ENCODE measurements around the gene DNAJB8.

Gene DNAJB8

GRCh38 chr3:128420720-128421438, 45.8 kb downstream of the DNAJB8 start:
- no peak for TF ChIP-seq YY1 (IDR thresholded peaks at IDR 0.05; ENCODE audit: low read depth)
- no peak for TF ChIP-seq TAF1 (IDR thresholded peaks at IDR 0.05; ENCODE audit: low read depth)
- TF ChIP-seq EGR1 (IDR thresholded peaks at IDR 0.05) = no peak
- TF ChIP-seq REST (IDR thresholded peaks at IDR 0.05; ENCODE audit: low read depth) = no peak
- TF ChIP-seq FOXM1 (IDR thresholded peaks at IDR 0.05; ENCODE audit: borderline replicate concordance, low read depth) = no peak

DNA sequence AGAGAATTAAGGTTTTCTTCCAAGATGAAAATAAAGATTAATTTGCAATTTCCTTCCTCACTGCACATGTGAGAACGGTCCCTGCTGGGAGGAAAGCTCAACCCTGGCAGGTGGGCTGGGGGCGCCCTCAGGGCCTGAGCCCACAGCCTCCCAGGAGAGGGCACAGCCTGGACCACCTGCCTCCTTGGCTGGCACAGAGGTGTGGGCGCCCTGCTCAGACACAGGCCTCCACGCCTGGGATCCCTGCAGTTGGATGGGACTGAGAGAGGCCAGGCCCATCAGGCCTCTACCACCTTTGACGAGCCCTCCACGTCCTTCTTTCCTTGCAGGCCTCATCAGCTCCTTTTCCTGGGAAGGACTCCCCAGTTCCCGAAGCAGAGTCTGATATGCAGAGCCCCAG, 46.4 kb downstream of the DNAJB8 start:
- no peak for TF ChIP-seq TEAD4 (IDR thresholded peaks at IDR 0.05)
- no peak for TF ChIP-seq RAD21 (IDR thresholded peaks at IDR 0.05; ENCODE audit: low read depth)
- no peak for TF ChIP-seq REST (IDR thresholded peaks at IDR 0.05; ENCODE audit: low read depth)
- no peak for TF ChIP-seq TCF12 (IDR thresholded peaks at IDR 0.05; ENCODE audit: low read depth)
- no peak for TF ChIP-seq NFIC (IDR thresholded peaks at IDR 0.05)
- no peak for TF ChIP-seq EP300 (IDR thresholded peaks at IDR 0.05; ENCODE audit: borderline replicate concordance)
- TF ChIP-seq YY1 (IDR thresholded peaks at IDR 0.05; ENCODE audit: low read depth) = no peak
- TF ChIP-seq CEBPB (IDR thresholded peaks at IDR 0.05) = no peak
- no peak for TF ChIP-seq ZBTB7A (IDR thresholded peaks at IDR 0.05; ENCODE audit: low read depth)
- TF ChIP-seq TAF1 (IDR thresholded peaks at IDR 0.05; ENCODE audit: low read depth) = no peak
- no peak for TF ChIP-seq EGR1 (IDR thresholded peaks at IDR 0.05)
- TF ChIP-seq, protein P1, sequence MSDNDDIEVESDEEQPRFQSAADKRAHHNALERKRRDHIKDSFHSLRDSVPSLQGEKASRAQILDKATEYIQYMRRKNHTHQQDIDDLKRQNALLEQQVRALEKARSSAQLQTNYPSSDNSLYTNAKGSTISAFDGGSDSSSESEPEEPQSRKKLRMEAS (IDR thresholded peaks at IDR 0.05) = no peak

DNA sequence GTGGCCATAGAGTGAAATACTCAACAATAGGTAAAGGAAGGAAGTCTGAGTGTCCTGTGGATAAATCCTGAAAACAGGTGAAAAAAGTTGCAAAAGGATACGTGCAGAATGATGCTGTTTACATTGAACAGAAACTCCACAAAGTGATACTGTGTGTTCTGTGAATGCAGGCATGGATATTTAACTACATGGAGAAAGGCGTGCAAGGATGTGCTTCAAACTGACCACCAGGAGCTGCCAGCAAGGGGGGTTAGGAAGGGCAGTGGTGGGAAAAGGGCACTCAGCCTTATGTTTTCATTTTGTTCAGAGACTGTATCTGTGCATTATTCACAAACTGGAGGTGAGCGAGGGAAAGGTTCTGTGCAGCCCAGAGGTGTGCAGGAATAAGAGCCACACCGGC, 47.4 kb downstream of the DNAJB8 start:
- TF ChIP-seq RAD21 (IDR thresholded peaks at IDR 0.05; ENCODE audit: low read depth) = no peak
- TF ChIP-seq TEAD4 (IDR thresholded peaks at IDR 0.05) = no peak
- no peak for TF ChIP-seq CEBPB (IDR thresholded peaks at IDR 0.05)
- TF ChIP-seq REST (IDR thresholded peaks at IDR 0.05; ENCODE audit: low read depth) = no peak
- no peak for TF ChIP-seq FOXM1 (IDR thresholded peaks at IDR 0.05; ENCODE audit: borderline replicate concordance, low read depth)
- no peak for TF ChIP-seq CREB1 (IDR thresholded peaks at IDR 0.05; ENCODE audit: low read depth)
- TF ChIP-seq TAF1 (IDR thresholded peaks at IDR 0.05; ENCODE audit: low read depth) = no peak
- TF ChIP-seq NFIC (IDR thresholded peaks at IDR 0.05) = no peak
- no peak for TF ChIP-seq EGR1 (IDR thresholded peaks at IDR 0.05)
- no peak for TF ChIP-seq TCF12 (IDR thresholded peaks at IDR 0.05; ENCODE audit: low read depth)
- TF ChIP-seq, protein P1 (IDR thresholded peaks at IDR 0.05) = no peak
- no peak for TF ChIP-seq ZBTB7A (IDR thresholded peaks at IDR 0.05; ENCODE audit: low read depth)
- TF ChIP-seq, protein P2, sequence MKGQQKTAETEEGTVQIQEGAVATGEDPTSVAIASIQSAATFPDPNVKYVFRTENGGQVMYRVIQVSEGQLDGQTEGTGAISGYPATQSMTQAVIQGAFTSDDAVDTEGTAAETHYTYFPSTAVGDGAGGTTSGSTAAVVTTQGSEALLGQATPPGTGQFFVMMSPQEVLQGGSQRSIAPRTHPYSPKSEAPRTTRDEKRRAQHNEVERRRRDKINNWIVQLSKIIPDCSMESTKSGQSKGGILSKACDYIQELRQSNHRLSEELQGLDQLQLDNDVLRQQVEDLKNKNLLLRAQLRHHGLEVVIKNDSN (IDR thresholded peaks at IDR 0.05) = no peak
- no peak for TF ChIP-seq YY1 (IDR thresholded peaks at IDR 0.05; ENCODE audit: low read depth)
- no peak for TF ChIP-seq EP300 (IDR thresholded peaks at IDR 0.05; ENCODE audit: borderline replicate concordance)

- TF ChIP-seq RAD21 (IDR thresholded peaks at IDR 0.05; ENCODE audit: low read depth) (no peak), CEBPB (IDR thresholded peaks at IDR 0.05) (no peak), NFIC (IDR thresholded peaks at IDR 0.05) (no peak), TCF12 (IDR thresholded peaks at IDR 0.05; ENCODE audit: low read depth) (no peak), EP300 (IDR thresholded peaks at IDR 0.05; ENCODE audit: borderline replicate concordance) (no peak), REST (IDR thresholded peaks at IDR 0.05; ENCODE audit: low read depth) (no peak), EGR1 (IDR thresholded peaks at IDR 0.05) (no peak), ZBTB7A (IDR thresholded peaks at IDR 0.05; ENCODE audit: low read depth) (no peak), TEAD4 (IDR thresholded peaks at IDR 0.05) (no peak), TAF1 (IDR thresholded peaks at IDR 0.05; ENCODE audit: low read depth) (no peak), CREB1 (IDR thresholded peaks at IDR 0.05; ENCODE audit: low read depth) (no peak), YY1 (IDR thresholded peaks at IDR 0.05; ENCODE audit: low read depth) (no peak)
- TF ChIP-seq, protein P2 (IDR thresholded peaks at IDR 0.05) = no peak
- TF ChIP-seq, protein P1 (IDR thresholded peaks at IDR 0.05) = no peak
Observed at GRCh38 chr3:128418900-128419299, 47.8 kb downstream of the DNAJB8 start.

Data from Ishikawa (cell line).